ENCODE data around the gene CEBPZOS. TPM values are rescaled to one million over a fixed set of nuclear protein-coding genes. Genes with fewer than 3 reads are reported as not detected.

The CEBPZOS gene
- total RNA-seq, 2 experiments from 2014 or later = 23.4 to 24.6 TPM

- ChIA-PET CTCF (no interaction called here), POLR2A (no interaction called here)
- Mint-ChIP-seq H3K27me3 (peaks cover 15% of the 10 kb centered on the region), H3K4me1 (ENCODE audit: low read depth) (no peaks in the 10 kb centered on the region), H3K4me3 (no peak overlapping the region), H3K9me3 (no peaks in the 10 kb centered on the region), H3K27ac (no peak overlapping the region), H3K36me3 (ENCODE audit: low read depth) (no peaks in the 10 kb centered on the region)
- ATAC-seq (ENCODE audit: poor library complexity) = no peak
- TF ChIP-seq CTCF (IDR thresholded peaks at IDR 0.05) = no peak
- intact Hi-C loops (cut with DNase I, micrococcal nuclease) = loop anchor here in 1 of 2 experiments (10.0 kb wide), 2 partner anchors 105 to 595 kb away; partner anchors contain the start of genes FEZ2, GPATCH11 and HEATR5B
- Histone ChIP-seq H3K36me3 (ENCODE audit: insufficient read depth, low read length) (no peaks in the 10 kb centered on the region), H3K4me3 (ENCODE audit: low read length) (no peak overlapping the region), H3K27ac (ENCODE audit: low read depth in 1 of 2, low read length in 2 of 2) (no peak overlapping the region), H3K9me3 (ENCODE audit: control insufficient read depth in 1 of 2, insufficient read depth in 1 of 2, low read length in 2 of 2) (no peaks in the 10 kb centered on the region), H3K4me1 (ENCODE audit: insufficient read depth, low read length) (no peaks in the 10 kb centered on the region), H3K27me3 (ENCODE audit: control insufficient read depth in 1 of 2, insufficient read depth in 2 of 2, low read length in 2 of 2) (no peaks in the 10 kb centered on the region)
- no peak for DNase-seq
These were observed 6.0 kb upstream of the CEBPZOS start for GRCh38 chr2:37190290-37190689.

- no peak overlapping the region for H3K4me3 Mint-ChIP-seq
- intact Hi-C loops (cut with DNase I, micrococcal nuclease) = loop anchor here in 1 of 2 experiments (10.0 kb wide), 2 partner anchors 106 to 596 kb away; partner anchors contain the start of genes FEZ2, GPATCH11 and HEATR5B
- Histone ChIP-seq H3K9me3 (ENCODE audit: control insufficient read depth in 1 of 2, insufficient read depth in 1 of 2, low read length in 2 of 2) (no peaks in the 10 kb centered on the region), H3K4me3 (ENCODE audit: low read length) (no peak overlapping the region), H3K27ac (ENCODE audit: low read depth in 1 of 2, low read length in 2 of 2) (no peak overlapping the region), H3K27me3 (ENCODE audit: control insufficient read depth in 1 of 2, insufficient read depth in 2 of 2, low read length in 2 of 2) (no peaks in the 10 kb centered on the region), H3K4me1 (ENCODE audit: insufficient read depth, low read length) (peaks cover 7% of the 10 kb centered on the region), H3K36me3 (ENCODE audit: insufficient read depth, low read length) (no peaks in the 10 kb centered on the region)
- H3K27ac Mint-ChIP-seq = no peak overlapping the region
- H3K27me3 Mint-ChIP-seq = peaks cover 10% of the 10 kb centered on the region
- ChIA-PET CTCF (no interaction called here), POLR2A (no interaction called here)
- DNase-seq (no peak), ATAC-seq (ENCODE audit: poor library complexity) (no peak)
- H3K36me3 Mint-ChIP-seq (ENCODE audit: low read depth) = peaks cover 2% of the 10 kb centered on the region
- no peaks in the 10 kb centered on the region for H3K9me3 Mint-ChIP-seq
- TF ChIP-seq CTCF (IDR thresholded peaks at IDR 0.05) = no peak
- peaks cover 3% of the 10 kb centered on the region for H3K4me1 Mint-ChIP-seq (ENCODE audit: low read depth)
These were observed 5.0 kb upstream of the CEBPZOS start for GRCh38 chr2:37191253-37191652.

- H3K9me3 ChIP-seq (ENCODE audit: control insufficient read depth in 1 of 2, insufficient read depth in 1 of 2, low read length in 2 of 2) = no peaks in the 10 kb centered on the region
- H3K27ac Mint-ChIP-seq = no peak overlapping the region
- no peak overlapping the region for H3K4me3 ChIP-seq (ENCODE audit: low read length)
- H3K27me3 Mint-ChIP-seq = peaks cover 6% of the 10 kb centered on the region
- no peaks in the 10 kb centered on the region for H3K9me3 Mint-ChIP-seq
- peaks cover 8% of the 10 kb centered on the region for H3K4me1 ChIP-seq (ENCODE audit: insufficient read depth, low read length)
- H3K4me1 Mint-ChIP-seq (ENCODE audit: low read depth) = peaks cover 6% of the 10 kb centered on the region
- H3K36me3 ChIP-seq (ENCODE audit: insufficient read depth, low read length) = no peaks in the 10 kb centered on the region
- peaks cover 6% of the 10 kb centered on the region for H3K36me3 Mint-ChIP-seq (ENCODE audit: low read depth)
- ChIA-PET POLR2A (interaction anchor here (1.6 kb wide), 1 partner anchor 40 kb away, joined by 4 read pairs; the partner anchor contains the start of gene NDUFAF7), CTCF (no interaction called here)
- TF ChIP-seq CTCF (IDR thresholded peaks at IDR 0.05) = no peak
- no peak for DNase-seq
- H3K4me3 Mint-ChIP-seq = no peak overlapping the region
- intact Hi-C loops (cut with DNase I, micrococcal nuclease) = loop anchor here in 1 of 2 experiments (10.0 kb wide), 2 partner anchors 107 to 597 kb away; partner anchors contain the start of genes FEZ2, GPATCH11 and HEATR5B
- no peaks in the 10 kb centered on the region for H3K27me3 ChIP-seq (ENCODE audit: control insufficient read depth in 1 of 2, insufficient read depth in 2 of 2, low read length in 2 of 2)
- H3K27ac ChIP-seq (ENCODE audit: low read depth in 1 of 2, low read length in 2 of 2) = no peak overlapping the region
- ATAC-seq (ENCODE audit: poor library complexity) = no peak
These were observed 4.5 kb upstream of the CEBPZOS start for GRCh38 chr2:37191747-37192146.

Measured in CD4-positive, alpha-beta T cell (primary cell).